ENCODE results near the gene SPATC1L.
"Not testable (repeated sequence)": the region's sequence is repeated elsewhere in the genome, so short reads cannot be mapped to it uniquely, and the experiment has no call there.

The SPATC1L gene

DNA sequence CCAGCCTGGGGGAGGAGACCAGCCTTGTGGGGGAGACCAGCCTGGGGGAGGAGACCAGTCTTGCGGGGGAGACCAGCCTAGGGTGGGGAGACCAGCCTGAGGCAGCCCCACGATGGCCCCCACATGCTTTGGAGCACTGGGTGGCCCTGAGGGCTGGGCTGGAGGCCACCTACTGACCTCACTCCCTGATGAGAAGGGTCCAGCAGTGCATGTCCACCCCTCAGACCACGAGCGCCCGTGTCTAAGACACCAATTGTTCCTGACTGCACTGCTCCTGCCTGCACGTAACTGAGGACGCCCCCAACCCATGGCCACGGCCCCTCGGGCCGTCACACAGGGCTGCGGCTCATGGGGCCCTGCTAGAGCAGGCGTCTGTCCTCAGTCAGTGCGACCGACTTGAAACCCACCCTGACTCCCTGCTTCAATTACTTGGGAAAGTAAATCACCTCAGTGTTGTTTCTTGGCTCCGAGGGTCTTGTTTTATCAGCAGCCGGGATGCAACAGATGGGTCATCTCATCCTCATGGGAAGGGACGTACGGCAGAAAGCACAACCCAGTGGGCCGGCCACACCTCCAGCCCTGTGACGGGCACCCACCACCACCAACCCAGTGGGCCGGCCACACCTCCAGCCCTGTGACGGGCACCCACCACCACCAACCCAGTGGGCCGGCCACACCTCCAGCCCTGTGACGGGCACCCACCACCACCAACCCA is at the start of gene SPATC1L:
Gene SPATC1L (minus strand): TSS at position 550 of the 715 bp plus-strand sequence. CDS start 1,643 bp downstream, outside the sequence.
- DNase-seq (ENCODE audit: low read depth in 3 of 3) = peak in 2 of 3 donors; percentile 20 to 34

DNA sequence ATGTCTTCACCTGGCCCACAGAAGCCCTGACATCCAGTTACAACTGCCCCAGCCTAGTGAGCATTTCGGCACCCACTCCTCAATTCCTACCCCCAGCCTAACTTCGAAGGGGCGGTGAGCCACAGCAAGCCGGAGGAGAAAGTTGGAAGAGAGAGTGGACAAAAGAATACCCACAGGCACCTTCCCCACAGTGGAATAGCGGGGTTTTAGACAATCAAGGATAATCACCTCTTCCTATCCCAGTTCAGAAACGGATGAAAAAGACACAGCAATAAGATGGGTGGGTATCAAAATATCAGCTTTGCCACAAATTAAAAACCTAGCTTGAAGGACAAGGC is 45.6 kb upstream of the SPATC1L start:
- DNase-seq (ENCODE audit: low read depth in 3 of 3) = no peak

DNA sequence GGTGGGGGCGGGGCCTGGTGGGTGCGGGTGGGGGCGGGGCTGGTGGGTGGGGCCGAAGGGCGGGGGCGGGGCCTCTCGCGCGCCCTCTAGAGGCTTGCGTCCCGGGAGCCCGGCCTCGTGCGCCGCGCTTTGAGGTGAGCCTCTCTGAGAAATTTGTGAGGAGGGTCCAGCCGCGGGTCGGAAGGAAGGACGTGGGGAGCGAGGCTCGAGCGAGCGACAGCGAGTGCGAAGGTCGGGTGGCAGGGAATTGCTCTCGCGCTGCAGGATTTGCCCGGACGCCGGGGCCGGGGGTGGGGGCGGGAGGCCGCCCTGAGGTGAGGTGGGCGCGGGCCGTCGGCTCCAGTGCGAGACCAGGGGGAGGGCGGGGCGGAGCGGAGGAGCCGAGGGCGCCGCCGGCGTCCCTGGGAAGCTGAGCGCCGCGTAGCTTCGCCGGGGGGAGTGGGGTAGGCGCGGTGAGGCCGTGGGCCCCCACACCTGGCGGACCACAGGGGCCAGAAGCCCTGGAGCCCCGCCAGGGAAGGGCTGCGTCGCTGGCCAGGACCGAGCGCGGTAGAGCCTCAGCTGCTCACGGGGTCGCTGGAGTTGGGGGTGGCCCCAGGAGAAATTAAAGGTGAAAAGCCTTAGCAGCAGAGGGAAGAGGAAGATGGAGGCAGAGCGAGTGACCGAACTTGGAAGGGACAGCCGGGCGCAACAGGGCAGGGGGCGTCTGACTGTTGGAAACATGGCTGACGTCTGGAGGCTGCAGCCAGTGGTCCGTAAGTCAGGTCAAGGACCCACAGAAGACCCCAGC is 45.1 kb upstream of the SPATC1L start:
- DNase-seq (ENCODE audit: low read depth in 3 of 3) = peak in 2 of 3 donors; percentile 3 to 45

DNA sequence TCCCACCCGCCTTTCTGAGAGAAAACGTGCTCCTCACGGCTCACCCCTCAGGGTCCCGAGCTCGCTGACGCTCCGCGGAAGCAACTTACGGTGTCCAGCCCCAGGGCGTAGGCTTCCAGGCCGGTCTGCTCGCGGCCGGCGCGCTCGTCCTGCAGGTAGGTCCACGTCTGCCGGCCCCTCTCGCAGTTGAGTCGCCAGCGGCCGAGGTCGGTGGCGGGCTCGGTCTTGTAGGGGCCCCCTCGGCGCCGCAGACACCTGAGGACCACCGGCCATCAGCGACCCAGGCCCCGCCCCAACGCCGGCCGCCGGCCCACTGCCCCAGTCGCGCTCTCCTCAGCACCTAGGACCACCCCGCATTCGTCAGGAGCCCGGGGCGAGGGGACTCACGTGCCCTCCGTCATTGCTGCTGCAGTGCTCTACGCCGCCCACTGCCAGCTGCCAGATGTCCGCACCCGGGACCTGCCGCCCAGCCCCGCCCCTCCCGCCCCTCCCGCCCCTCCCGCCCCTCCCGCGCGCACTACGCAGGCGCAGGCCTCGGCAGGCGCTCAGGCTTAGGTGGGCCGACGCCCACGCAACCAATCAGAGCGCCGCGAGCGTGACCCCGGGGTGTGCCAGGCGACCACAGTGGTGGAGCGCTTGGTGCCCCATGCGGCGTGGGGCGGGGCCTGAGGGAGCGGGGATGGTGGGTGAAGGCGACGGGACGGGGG is 44.2 kb upstream of the SPATC1L start, which contains the start of gene LSS:
Gene LSS (minus strand): TSS at position 430 of the 707 bp plus-strand sequence. CDS start 29 bp downstream, at position 401.
- DNase-seq (ENCODE audit: low read depth in 3 of 3) = peak; percentile 91 to 95 (median 92)

DNA sequence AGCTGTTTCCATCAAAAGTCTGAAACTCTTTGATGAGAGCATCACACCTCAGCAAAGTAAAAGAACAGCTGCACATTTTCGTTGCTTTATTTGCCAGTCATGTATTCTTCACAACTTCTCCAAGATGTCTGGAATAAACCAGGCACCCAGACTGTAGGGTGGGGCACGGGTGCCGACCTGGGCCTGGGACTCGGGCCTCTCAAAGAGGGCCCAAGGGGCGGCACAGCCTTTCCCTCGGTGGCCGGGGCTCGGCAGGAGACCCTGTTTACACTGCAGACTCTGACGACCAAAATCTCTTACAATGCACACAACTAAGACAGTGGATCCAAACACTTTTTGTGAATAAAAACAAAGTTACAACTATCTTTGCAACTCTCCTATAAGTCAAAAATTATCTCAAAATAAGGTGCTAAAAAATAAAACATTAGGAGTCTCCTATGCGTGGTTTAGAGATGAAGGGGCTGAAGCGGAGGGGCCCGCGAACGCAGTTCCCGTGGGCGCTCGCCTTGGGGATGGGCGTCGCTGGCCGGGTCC is 43.6 kb upstream of the SPATC1L start:
- no peak for DNase-seq (ENCODE audit: low read depth in 3 of 3)

DNA sequence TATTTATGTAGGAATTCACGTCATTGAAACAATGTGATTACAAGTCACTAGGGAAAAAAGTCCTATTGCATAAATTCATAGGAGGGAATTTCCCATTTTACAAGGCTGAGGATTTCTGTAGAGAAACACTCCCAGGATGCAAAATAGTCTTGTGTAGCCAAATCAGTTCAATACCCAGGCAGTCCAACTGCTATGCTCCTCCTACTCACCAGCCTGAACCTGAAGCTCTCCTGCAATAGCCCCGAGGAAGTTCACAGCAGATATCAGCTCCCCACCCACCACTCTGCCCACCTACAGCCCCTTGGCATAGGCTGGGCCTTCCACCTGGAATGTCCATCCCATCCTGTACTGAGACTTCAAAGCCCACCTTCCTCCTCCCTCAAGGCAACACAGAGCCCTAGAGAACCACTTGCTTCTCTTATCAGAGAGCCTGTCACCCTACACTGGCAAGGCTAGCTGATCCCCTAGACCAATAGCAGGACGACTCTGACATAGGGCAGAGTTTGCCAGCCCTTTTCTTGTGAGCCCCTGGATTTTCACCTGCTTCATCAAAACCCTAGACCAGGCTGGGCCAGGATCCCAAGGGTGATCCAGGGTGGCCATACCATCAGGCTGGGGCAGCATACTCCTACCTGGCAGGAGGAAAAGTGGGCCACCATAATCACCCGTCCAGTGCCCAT is 42.8 kb upstream of the SPATC1L start:
- no peak for DNase-seq (ENCODE audit: low read depth in 3 of 3)

DNA sequence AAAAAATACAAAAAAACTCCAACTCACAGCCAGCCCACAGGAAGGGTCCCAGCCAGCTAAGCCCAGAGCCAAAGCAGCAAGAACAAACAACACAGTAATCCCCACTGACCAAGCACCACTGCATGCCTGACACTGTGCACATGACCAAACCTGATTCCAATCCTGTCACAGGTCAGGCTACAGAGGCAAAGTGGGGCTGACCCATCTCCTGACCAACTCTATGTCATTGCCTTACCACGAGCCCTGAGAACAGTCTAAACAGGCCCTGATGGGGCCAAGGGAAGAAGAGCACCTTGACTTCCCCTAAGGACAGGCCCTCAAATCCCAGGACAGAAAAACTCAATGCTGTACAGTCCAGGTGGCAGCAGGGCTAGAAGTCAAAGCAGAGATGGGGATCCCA is 41.9 kb upstream of the SPATC1L start:
- no peak for DNase-seq (ENCODE audit: low read depth in 3 of 3)

DNA sequence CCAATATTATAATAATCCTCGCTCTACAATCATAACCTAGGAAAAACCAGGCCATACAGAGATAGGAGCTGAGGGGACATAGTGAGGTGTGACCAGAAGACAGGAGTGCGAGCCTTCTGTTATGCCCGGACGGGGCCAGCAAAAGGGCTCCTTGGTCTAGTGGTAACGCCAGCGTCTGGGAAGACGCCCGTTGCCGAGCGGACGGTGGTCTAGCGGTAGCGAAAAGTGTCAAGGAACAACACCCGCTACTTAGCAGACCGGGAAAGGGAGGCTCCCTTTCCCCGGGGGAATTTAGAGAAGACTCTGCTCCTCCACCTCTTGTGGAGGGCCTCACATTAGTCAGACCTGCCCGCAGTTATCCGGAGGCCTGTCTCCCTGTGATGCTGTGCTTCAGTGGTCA is 39.4 kb upstream of the SPATC1L start:
- not testable (repeated sequence) for DNase-seq (ENCODE audit: low read depth in 3 of 3)

DNA sequence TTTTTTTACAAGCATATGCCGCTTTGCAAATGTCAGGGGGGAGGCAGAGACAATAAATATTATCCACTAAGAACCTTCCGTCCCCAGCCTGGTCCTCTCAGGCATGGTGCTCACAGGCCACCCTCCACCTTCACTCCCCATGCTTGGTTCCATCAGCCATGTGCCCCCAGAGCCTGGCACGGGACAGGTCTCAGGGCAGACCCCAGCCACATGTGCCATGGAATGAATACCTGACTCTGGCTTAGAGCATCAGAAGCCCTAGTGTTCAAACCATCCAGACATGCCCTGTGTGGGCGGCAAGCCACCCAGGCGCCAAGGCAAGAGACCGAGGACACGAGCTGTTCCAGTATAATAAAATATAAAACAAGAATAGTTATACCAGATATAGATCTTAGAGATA is 39.0 kb upstream of the SPATC1L start:
- DNase-seq (ENCODE audit: low read depth in 3 of 3) = no peak

DNA sequence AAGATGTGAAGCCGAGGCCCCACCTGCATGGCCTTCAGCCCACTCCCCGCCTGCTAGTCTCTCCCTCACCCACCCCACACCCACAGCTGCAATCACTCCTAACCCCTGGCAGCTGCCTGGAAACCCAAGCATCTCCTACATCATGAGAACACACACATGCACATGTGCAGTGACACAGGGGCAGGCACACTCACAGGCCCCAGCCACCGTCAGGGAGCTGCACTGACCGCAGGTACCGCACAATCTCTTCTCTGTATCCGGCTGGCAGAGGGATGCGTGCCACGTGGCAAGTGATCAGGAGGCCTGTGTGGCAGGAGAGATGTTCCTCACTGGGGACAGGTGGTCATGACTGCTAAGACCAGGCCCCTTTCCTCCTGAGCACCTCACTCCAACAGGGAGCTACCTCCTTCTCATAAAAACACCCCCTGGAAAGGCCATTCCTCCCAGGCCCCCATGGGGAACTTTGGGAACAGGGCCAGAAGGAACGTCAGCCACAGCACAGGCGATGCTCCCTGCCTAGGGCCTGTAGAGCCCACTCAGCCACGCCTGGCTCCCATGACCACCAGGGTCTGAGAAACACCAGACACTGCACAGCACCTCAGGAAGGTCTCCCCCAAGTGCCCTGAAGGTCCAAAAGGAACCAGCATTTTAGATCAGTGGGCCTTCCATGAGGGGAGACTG is 38.3 kb upstream of the SPATC1L start:
- DNase-seq (ENCODE audit: low read depth in 3 of 3) = no peak

DNA sequence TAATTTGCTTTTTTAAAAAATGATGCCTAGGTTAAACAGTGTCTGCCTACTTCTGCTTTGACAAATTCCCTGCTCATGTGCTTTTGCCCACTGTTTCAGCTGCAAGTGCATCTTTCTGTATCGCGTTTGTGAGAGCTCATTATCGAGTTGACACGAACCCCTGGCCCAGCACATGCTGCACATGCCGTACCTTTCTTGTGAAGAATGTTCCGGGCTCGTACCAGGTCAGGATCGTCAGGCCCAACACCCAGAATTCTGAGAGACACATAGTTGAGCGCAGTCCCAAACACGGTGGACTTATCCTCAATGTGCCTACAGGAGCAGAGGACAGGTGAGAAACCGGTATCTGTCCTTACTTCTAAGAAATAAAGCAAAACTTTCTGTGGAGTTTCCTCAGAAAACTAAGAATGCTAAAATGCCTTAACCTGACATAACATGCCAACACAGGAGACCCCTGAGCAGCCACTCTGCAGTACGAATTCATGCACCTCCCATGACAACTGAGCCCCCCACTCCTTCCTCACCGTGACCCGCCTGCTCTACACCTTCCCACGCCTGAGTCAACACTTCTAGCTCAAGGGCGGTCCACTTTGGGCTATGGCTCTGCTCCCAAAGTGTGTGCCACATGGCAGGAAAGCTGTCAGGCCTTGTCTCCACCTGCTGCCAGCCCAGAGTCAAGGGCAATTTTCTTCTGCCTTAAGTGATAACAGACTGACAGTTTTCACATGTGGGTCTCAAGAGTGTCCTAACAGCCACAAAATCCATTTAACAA is 37.6 kb upstream of the SPATC1L start:
- no peak for DNase-seq (ENCODE audit: low read depth in 3 of 3)

DNA sequence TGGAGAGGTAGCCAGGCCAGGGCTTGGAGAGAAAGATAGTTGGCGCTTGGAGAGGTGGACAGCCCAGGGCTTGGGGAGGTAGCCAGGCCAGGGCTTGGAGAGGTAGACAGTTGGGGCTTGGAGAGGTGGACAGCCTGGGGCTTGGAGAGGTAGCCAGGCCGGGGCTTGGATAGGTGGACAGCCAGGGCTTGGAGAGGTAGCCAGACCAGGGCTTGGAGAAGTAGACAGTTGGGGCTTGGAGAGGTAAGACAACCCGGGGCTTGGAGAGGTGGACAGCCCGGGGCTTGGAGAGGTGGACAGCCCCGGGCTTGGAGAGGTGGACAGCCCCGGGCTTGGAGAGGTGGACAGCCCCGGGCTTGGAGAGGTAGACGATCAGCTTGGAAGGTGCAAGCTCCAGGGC is 36.6 kb upstream of the SPATC1L start:
- DNase-seq (ENCODE audit: low read depth in 3 of 3) = no peak

DNA sequence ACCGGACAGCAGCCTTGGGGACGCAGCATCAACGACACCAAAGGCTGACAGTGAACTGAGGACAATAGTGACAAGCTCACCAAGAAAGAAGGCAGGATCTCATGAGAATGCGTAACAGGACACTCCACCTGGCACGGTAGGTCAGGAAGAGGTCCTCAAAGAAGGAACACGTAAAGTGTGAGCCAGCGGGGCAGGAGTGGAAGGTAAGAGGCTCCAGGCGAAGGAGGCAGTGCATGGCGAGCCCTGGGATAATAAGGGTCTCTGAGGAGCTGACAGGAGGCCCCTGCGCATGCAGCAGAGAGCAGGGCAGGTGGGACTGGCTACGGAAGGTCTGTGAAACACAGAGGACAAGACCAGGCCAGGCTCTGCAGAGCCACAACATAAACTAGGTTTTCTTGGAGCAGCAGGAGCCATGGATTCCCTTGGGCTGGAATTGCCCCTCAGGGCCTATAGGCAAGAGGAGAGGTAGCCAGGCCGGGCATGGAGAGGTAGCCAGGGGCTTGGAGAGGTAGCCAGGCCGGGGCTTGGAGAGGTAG is 36.1 kb upstream of the SPATC1L start:
- no peak for DNase-seq (ENCODE audit: low read depth in 3 of 3)

DNA sequence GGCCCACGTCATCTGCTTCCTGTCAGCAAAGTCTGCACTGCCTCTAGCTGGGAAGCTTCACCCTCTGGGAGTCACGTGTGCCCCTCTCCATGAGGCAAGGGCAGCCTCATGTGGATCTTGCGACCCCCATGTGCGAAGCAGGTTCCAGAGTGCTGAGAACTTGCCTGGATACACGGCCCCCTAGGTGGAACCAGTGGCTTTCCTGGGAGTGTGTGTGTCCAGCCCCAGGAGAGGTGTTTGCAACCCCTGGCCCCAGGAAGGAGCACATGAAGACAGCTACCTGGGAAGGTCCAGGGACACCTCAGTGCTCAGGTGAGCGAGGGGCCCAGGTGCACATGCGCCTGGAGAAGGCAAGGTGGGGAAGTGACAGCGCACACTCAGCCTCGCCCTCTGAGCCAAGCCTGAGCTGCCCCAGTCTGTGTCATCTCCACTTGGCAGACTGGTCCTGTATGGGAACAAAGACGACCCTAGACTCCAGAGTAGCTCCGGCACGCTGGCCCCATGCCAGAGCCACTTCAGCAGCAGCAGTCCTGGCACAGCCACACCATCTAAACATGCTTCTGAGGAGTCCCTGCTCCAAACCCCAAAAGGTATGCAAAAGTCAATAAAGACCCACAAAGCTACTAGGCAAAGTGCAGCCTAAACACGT is 35.5 kb upstream of the SPATC1L start:
- DNase-seq (ENCODE audit: low read depth in 3 of 3) = no peak

DNA sequence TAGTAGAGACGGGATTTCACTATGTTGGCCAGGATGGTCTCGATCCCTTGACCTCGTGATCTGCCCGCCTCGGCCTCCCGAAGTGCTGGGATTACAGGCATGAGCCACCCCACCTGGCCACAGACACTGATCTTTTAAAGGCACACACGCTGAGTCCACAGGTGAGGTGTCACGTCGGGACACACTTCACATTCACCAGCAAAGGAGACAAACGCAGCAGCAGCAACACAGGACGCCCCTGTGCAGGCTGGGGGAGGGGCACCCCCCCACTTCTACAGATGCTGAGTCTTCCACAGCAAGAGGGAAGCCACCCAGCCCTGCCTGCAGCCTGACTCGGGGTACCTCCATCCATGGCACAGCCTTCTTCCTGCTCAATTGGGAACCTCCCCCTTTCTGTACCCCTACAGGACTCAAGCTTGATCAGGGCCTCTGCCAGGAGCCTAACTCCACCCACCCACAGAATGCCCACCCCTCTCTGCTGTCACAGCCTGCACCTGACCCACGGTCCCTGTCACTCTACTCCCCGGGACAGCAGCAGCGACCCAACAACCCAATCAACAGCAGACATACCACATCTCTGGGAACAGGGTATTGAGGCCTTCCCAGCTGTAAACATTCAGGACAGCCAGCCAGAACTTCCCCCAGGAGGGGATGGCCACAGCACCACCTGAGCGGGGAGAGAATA is 34.8 kb upstream of the SPATC1L start:
- no peak for DNase-seq (ENCODE audit: low read depth in 3 of 3)

DNA sequence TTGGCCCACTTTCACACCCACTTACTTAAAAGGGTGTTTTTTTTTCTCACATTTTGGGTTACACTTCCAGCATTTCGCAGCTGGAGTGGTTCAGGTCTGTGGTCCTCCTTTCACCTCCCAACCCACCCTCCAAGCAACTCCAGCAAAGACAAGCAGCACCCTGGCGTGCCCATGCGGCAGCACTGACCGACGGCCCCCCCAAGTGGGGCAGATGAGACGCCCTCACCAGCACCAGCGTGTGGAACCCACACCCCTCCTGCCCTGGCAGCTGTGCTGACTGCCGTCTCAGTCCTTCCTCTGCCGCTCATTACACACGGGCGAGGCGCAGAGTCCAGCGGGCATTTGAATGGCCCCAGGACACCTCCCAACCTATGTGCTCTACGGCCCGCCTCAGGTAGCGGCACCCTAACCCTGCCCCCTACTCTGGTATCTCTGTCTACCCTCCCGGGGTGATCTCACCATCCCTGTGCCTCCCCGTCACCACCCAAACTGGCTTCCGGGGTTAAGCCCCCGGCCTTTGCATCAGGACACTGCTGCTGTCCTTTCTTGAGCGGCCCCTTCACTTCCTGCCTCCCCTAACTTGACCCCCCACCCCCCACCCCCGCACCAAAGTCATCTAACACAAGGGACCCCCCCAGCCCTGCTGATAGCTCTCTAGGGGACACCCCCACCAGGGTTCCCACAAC is 33.4 kb upstream of the SPATC1L start:
- DNase-seq (ENCODE audit: low read depth in 3 of 3) = no peak

DNA sequence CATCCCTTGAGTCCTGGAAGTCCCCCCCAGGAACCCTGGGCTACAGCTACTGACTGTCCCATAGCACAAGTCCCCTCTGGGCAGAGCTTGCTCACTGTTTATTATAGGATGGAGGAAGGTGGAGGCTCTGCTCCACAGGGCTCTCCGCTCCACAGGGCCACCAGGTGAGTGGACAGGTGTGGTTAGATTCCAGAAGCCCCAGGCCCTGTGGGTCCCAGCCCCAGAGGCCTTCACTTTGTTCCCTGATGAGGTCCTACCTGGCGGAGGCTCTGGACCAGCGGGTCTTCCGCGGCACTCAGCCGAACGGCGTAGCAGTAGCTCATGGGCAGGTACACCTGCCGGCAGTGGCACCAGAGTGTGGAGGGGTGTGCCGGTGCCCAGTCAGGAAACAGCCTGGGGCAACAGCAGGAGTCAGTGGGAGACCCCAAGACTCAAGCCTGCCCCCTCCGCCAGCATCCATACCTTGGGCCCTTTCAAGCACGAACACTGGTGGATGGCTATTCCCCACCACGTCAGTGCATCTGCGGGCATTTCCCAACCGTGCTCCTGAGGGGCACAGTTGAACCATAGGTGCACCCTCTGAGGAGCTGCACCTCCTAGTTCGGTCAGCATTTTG is 32.0 kb upstream of the SPATC1L start:
- DNase-seq (ENCODE audit: low read depth in 3 of 3) = no peak
